DMS 273 (cell line): ENCODE data around the gene HAPSTR1.
"Not testable (repeated sequence)": the region's sequence is repeated elsewhere in the genome, so short reads cannot be mapped to it uniquely, and the experiment has no call there.

Experiments
- DNase-seq: peaks from one replicate; lab custom pipeline; 2025; ENCODE audit not compliant: unreplicated experiment; lab: John Stamatoyannopoulos, UW

HAPSTR1 gene

DNA sequence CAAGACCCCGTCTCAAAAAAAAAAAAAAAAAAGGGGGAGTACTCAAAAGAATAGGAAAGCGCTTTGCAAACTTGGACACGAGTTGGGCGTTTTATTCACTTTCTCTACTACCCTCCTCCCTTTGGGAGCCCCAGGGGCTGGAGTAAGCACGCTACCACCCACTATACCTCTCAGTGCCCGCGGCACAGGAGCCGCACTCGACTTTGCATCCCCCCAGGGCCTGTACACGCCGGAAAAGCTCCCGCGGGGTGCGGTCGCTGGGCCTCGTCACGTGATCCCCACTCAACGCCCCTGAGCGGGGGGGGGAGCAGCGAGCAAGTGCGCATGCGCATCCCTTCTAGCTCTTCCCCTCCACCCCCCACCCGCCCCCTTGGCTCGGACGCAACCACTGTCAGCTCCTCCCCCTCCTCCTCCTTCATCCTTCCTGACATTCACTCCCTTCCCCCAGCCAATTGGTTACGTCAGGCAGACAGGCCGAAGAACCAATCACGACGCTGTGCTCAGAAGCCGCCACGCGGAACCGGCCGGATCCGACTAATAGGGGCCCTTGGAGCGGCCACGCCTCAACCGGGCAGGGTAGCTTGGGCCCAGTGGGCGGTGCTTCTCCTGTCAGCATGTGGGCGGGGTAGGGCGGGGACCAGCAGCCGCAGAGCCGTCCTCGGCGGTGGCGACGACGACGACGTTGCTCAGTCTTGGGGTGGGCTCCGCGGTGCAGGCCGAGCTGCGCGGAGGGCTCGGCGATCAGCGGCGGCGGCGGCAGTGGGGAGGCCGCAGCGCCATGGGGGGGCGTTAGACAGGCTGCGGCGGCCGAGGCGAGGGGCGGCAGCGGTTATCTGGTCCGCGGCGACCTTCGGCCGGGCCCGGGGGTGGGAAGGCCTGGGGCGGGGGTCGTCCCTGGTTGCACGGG lies at the start of gene HAPSTR1:
Gene HAPSTR1 (plus strand): TSS at position 685 of the 907 bp plus-strand sequence. CDS start 401 bp downstream, outside the sequence.
- DNase-seq: peak; percentile 100

GRCh38 chr16:9042533-9042932 lies 48.9 kb upstream of the HAPSTR1 start:
- DNase-seq: no peak

DNA sequence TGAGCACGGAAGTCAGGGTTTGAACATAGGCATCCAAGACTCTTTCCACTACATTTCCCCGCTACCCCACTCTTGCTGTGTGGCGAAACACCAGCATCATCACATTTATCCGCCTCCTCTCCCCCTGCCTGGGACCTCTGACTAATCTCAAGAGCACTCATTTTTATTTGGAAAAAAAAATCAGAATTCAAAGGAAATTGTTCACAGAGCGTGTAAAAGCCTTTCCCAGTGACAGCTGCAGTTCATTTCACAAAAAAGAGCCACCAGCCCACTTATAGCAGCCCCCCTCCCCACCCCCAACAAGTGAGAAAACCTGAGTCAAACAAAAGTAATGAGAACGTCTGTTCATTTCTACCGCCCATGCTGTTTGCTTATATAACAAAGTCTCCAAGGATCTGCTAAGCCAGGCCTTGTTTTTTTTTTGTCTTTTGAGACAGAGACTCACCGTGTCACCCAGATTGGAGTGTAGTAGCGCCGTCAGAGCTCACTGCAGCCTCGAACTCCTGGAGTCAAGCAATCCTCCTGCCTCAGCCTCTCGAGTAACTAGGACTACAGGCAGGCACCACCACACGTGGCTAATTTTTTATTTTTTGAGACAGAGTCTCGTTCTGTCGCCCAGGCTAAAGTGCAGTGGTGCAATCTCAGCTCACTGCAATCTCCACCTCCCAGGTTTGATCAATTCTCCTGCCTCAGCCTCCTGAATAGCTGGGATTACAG lies 48.3 kb upstream of the HAPSTR1 start:
- no peak for DNase-seq

- DNase-seq: not testable (repeated sequence)
Observed at GRCh38 chr16:9045562-9045961, 45.9 kb upstream of the HAPSTR1 start.

DNA sequence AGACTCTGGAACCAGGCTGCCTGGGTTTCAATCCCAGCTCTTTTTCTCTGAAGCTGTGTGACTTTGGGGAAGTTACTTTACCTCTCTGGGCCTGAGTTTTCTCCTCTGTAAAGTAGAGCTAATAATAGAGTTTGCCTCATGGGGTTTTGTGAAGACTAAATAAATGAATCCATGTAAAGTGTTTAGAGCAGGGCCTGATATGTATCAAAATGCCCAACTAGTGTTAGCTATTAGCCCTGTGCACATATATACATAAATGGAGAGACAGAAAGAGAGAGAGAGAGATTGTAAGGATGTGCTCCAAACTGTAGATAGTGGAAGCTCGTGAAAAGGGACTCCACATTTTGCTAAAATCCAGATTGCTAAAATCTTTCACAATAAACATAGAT lies 44.8 kb upstream of the HAPSTR1 start:
- DNase-seq: no peak

DNA sequence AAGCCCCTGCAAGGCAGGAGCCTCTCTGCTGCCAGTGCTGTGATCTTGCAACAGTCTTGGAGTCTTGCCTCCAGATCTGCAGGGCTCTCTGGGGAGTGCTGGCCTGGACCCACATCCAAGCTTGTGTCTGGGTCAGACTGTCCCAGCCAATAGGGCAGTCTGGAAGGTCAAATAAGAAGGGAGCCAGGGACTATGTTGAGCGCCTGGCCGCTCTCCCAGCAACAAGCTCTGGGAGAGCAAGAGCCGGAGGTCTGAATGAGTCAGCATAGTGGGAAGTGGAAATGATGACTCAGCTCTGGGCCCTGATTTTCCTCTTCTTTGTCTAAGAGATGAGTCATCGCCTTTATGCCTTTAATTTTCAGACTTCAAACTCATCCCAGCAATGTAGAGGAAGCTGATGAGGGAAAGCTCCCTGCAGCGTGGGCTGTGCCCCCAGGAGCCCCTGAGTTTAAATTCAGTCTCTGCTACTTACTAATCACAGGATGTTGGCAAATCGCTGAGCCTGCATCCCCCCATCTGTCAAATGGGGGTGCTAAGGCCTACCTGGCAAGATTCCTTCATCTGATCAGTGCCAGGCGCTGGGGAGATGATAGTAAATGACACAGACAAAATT lies 43.6 kb upstream of the HAPSTR1 start:
- DNase-seq: peak; percentile 90

DNA sequence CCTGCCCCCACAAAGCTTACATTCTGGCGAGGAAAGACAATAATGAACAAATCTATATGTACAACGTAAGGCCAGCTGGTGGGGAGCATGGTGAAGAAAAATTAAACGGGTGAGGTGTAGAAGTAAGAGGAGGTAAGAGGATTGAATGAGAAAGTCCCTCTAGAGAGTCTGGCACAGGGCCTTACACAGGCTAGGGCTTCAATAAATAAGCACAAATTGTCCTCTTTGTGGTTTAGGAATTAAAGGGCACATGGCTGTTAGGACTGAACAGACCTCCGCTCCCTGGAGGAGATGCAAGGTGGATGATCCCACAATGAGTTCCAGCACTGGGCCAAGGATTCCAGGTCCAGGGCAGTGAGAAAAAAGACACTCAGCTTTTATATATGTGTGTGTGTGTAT lies 43.1 kb upstream of the HAPSTR1 start:
- peak; percentile 41 for DNase-seq

GRCh38 chr16:9049241-9049640 lies 42.2 kb upstream of the HAPSTR1 start:
- no peak for DNase-seq

GRCh38 chr16:9050102-9050830 lies 41.2 kb upstream of the HAPSTR1 start:
- DNase-seq: peak; percentile 39

- DNase-seq: peak; percentile 88
Observed at GRCh38 chr16:9053006-9053601, 38.3 kb upstream of the HAPSTR1 start.

- no peak for DNase-seq
Observed at GRCh38 chr16:9054460-9054859, 37.0 kb upstream of the HAPSTR1 start.

GRCh38 chr16:9055115-9055514 lies 36.3 kb upstream of the HAPSTR1 start:
- DNase-seq: no peak

- no peak for DNase-seq
Observed at GRCh38 chr16:9055661-9056060, 35.8 kb upstream of the HAPSTR1 start.

- DNase-seq: no peak
Observed at GRCh38 chr16:9056061-9056460, 35.4 kb upstream of the HAPSTR1 start.

DNA sequence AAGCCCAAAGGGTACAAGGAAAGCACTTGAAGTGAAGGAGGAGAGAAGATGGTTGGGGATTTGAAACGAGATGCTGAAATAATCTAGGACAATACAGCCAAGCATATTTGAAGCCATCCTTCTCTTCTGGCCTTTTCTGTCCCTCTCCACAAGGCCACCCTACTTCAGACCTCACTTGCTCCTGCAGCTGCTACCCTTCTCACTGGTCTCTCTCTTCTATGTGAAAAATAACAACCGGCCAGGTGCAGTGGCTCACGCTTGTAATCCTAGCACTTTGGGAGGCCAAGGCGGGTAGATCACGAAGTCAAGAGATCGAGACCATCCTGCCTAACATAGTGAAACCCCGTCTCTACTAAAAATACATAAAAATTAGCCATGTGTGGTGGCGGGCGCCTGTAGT lies 33.2 kb upstream of the HAPSTR1 start:
- no peak for DNase-seq

GRCh38 chr16:9060225-9060624 lies 31.2 kb upstream of the HAPSTR1 start:
- DNase-seq: no peak

DNA sequence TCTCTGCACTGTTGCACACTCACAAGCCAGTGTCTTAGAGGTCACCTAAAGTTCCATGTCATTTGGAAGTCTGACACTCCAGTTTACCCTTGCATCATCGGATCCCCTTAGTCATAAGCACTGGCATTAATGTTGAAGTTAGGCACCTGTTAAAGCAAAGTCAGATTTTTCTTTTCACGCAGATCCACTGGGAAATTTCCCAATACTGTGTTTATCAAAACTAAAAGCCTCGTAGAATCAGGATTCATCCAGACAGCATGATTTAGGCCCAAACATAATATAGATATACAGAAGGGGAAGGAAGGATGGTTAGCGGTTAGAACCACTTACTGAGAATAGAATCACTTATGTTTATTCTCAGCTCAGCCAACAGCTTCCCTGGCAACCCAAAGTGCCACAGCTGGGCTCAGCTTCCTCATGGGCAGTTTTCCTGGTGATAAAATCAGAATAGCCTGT lies 30.1 kb upstream of the HAPSTR1 start:
- DNase-seq: peak; percentile 34

DNA sequence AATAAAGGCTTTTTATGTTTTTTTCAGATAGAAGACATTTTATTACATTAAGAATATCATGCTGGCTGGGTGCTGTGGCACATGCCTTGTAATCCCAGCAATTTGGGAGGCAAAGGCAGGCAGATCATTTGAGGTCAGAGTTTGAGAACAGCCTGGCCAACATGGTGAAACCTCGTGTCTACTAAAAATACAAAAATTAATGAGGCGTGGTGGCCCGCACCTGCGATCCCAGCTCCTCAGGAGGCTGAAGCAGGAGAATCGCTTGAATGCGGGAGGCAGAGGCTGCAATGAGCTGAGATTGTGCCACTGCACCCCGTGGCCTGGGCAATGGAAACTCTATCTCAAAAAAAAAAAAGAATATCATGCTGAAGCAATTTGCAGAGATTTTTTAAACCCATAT lies 29.1 kb upstream of the HAPSTR1 start:
- DNase-seq: no peak

DNA sequence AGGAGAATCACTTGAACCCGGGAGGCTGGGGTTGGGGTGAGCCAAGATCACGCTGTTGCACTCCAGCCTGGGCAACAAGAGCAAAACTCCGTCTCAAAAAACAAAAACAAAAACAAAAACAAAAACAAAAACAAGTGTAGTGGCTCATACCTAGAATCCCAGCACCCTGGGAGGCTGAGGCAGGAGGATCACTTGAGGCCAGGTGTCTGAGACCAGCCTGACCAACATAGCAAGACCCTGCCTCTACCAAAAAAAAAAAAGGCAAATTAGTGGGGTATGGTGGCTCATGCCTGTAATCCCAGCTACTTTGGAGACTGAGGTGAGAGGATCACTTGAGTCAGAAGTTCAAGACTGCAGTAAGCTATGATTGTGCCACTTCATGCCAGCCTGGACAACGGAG lies 26.4 kb upstream of the HAPSTR1 start:
- DNase-seq: no peak

DNA sequence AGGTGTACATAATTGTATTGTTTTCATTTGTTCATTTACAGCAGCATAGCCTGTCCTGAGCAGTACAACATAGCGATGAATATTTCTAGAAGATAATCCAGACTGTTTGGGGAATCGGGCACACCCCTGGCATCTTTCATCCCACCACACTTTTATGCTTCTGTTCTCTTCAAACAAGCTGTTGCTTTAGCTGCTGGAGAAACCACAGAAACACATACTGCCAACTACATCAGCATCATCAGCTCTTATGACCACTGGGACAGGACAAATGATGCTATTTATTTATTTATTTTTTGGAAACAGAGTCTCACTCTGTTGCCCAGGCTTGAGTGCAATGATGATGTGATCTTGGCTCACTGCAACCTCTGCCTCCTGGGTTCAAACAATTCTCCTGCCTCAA lies 22.6 kb upstream of the HAPSTR1 start:
- no peak for DNase-seq

- no peak for DNase-seq
Observed at GRCh38 chr16:9070254-9070653, 21.2 kb upstream of the HAPSTR1 start.
